HepG2 (cell line): ENCODE results near the gene SLC15A3. TPM values are rescaled to one million over a fixed set of nuclear protein-coding genes. Genes with fewer than 3 reads are reported as not detected.

Source experiments
- BCL3 ChIP-seq: sonication (generic); formaldehyde crosslinking; IDR thresholded peaks from 2 replicates; pipeline ENCODE4 v1.5.1; 2020; ENCODE audit warnings: mild to moderate bottlenecking, missing genetic modification reagents, moderate library complexity
- CENPBD1 ChIP-seq: sonication (generic); formaldehyde crosslinking; IDR thresholded peaks from 2 replicates; pipeline ENCODE4 v1.8.0; 2022; ENCODE audit warnings: missing genetic modification reagents, low read depth, mild to moderate bottlenecking, borderline replicate concordance
- CENPX ChIP-seq: sonication (generic); formaldehyde crosslinking; IDR thresholded peaks from 2 replicates; pipeline ENCODE4 v1.9.0; 2021; ENCODE audit warnings: mild to moderate bottlenecking, missing genetic modification reagents, moderate library complexity
- CHD4 ChIP-seq: fragments of 200-600 bp; sonication (generic); IDR thresholded peaks from 2 replicates; pipeline ENCODE4 v1.7.0; 2017; ENCODE audit warnings: mild to moderate bottlenecking, low read length, borderline replicate concordance
- CREB3 ChIP-seq: sonication (generic); formaldehyde crosslinking; IDR thresholded peaks from 2 replicates; pipeline ENCODE4 v1.5.0; 2020; ENCODE audit warnings: missing genetic modification reagents
- GFI1 ChIP-seq: sonication (generic); formaldehyde crosslinking; IDR thresholded peaks from 2 replicates; pipeline ENCODE4 v1.5.0; 2020; ENCODE audit warnings: missing genetic modification reagents, mild to moderate bottlenecking, borderline replicate concordance
- GPN1 ChIP-seq: sonication (generic); formaldehyde crosslinking; IDR thresholded peaks from 2 replicates; pipeline ENCODE4 v1.5.1; 2020; ENCODE audit warnings: missing genetic modification reagents, borderline replicate concordance
- HOXA9 ChIP-seq: sonication (generic); formaldehyde crosslinking; IDR thresholded peaks from 2 replicates; pipeline ENCODE4 v1.8.1; 2022; ENCODE audit warnings: missing genetic modification reagents, mild to moderate bottlenecking, moderate library complexity, borderline replicate concordance
- KLF13 ChIP-seq: sonication (generic); formaldehyde crosslinking; IDR thresholded peaks from 2 replicates; pipeline ENCODE4 v1.4.0; 2020; ENCODE audit warnings: mild to moderate bottlenecking, missing genetic modification reagents
- MIER2 ChIP-seq: IDR thresholded peaks from 2 replicates; pipeline ENCODE4 v1.6.1; 2016; ENCODE audit warnings: missing biosample characterization, missing genetic modification reagents
- RXRA ChIP-seq: sonication (generic); formaldehyde crosslinking; IDR thresholded peaks from 2 replicates; pipeline ENCODE4 v1.5.1; 2020; ENCODE audit warnings: missing genetic modification reagents
- SOX6 ChIP-seq, 2 experiments: fragments of 450-650 bp in 1 of 2; sonication (generic) in 1 of 2; formaldehyde crosslinking in 1 of 2; IDR thresholded peaks; 2 replicates each; pipeline versions ENCODE4 v1.4.0 to v1.6.1; 2017 to 2020; ENCODE audit warnings: antibody characterized with exemption in 1 of 2, mild to moderate bottlenecking in 1 of 2, missing genetic modification reagents in 1 of 2
- SRF ChIP-seq: IDR thresholded peaks from 2 replicates; pipeline ENCODE4 v1.6.1; 2011; ENCODE audit warnings: mild to moderate bottlenecking, low read depth, low read length, moderate library complexity
- ZFP91 ChIP-seq: sonication (generic); formaldehyde crosslinking; IDR thresholded peaks from 2 replicates; pipeline ENCODE4 v1.9.0; 2022; ENCODE audit warnings: missing genetic modification reagents, mild to moderate bottlenecking, borderline replicate concordance
- ZNF18 ChIP-seq: sonication (generic); formaldehyde crosslinking; IDR thresholded peaks from 2 replicates; pipeline ENCODE4 v1.8.0; 2022; ENCODE audit warnings: mild to moderate bottlenecking, missing genetic modification reagents; ENCODE audit not compliant: insufficient replicate concordance
- ZNF207 ChIP-seq: fragments of 450-650 bp; IDR thresholded peaks from 2 replicates; pipeline ENCODE4 v1.6.1; 2016; ENCODE audit warnings: antibody characterized with exemption, borderline replicate concordance
- ZNF292 ChIP-seq: sonication (generic); formaldehyde crosslinking; IDR thresholded peaks from 2 replicates; pipeline ENCODE4 v1.8.1; 2022; ENCODE audit warnings: mild to moderate bottlenecking, low read depth, missing genetic modification reagents, borderline replicate concordance
- ZNF34 ChIP-seq: sonication (generic); formaldehyde crosslinking; IDR thresholded peaks from 2 replicates; pipeline ENCODE4 v1.4.0; 2020; ENCODE audit warnings: mild to moderate bottlenecking, missing genetic modification reagents, borderline replicate concordance
- ZNF383 ChIP-seq: sonication (generic); formaldehyde crosslinking; IDR thresholded peaks from 2 replicates; pipeline ENCODE4 v1.4.0; 2020; ENCODE audit warnings: missing genetic modification reagents, mild to moderate bottlenecking, borderline replicate concordance
- ZNF674 ChIP-seq: sonication (generic); formaldehyde crosslinking; IDR thresholded peaks from 2 replicates; pipeline ENCODE4 v1.5.0; 2020; ENCODE audit warnings: low read depth, mild to moderate bottlenecking, missing genetic modification reagents
- ZNF713 ChIP-seq: sonication (generic); formaldehyde crosslinking; IDR thresholded peaks from 2 replicates; pipeline ENCODE4 v1.4.0; 2020; ENCODE audit warnings: mild to moderate bottlenecking, missing genetic modification reagents
- polyA plus RNA-seq, 8 experiments: library from polyadenylated mRNA; depleted of rRNA in 3 of 8; stranded (reverse) in 7 of 8; unstranded in 1 of 8; fragments of >200 nt; fragmentation: Illumina TruSeq in 4 of 8; extraction: Trizol in 4 of 8; gene quantifications; 2 replicates each; pipeline versions ENCODE4 v1.2.1 to v1.2.3, GENCODE V29; 2011 to 2016; ENCODE audit warnings: low read depth in 4 of 8, missing spikeins in 1 of 8, mixed read lengths in 1 of 8; ENCODE audit not compliant: insufficient read depth in 1 of 8
- total RNA-seq, 5 experiments: library from RNA; depleted of rRNA; stranded (reverse); fragments of >200 nt; fragmentation: Illumina TruSeq; extraction: Trizol; gene quantifications; 2 replicates each; pipeline ENCODE4 v1.2.3, GENCODE V29; 2016; ENCODE audit warnings: low read depth in 1 of 5

Gene SLC15A3
- total and polyA plus RNA-seq, 2 of the 13 experiments (the other 11 are each of a cell fraction or from before 2014, with no cell fraction given): 0.45 to 0.77 TPM

GRCh38 chr11:60913793-60914632 lies 38.0 kb downstream of the SLC15A3 start, which contains the start of gene TMEM109 (continued):
- TF ChIP-seq CENPBD1 (no peak), RXRA (CRISPR knock-in tag) (no peak; the same call in 1 of the 2 replicates), ZNF207 (no peak), ZNF713 (CRISPR knock-in tag) (no peak), CENPX (CRISPR knock-in tag) (no peak), CREB3 (CRISPR knock-in tag) (0 out of 2 replicates have a peak, but pooled peaks have one; percentile 51), GPN1 (CRISPR knock-in tag) (no peak), HOXA9 (CRISPR knock-in tag) (no peak), ZNF292 (CRISPR knock-in tag) (no peak), SRF (no peak), MIER2 (no peak), GFI1 (CRISPR knock-in tag) (no peak; the same call in 1 of the 2 replicates), ZFP91 (CRISPR knock-in tag) (peak; percentile 57; the same call in 1 of the 2 replicates), ZNF383 (CRISPR knock-in tag) (no peak), BCL3 (peak; percentile 65; the same call in 1 of the 2 replicates), ZNF674 (CRISPR knock-in tag) (no peak), CHD4 (no peak), ZNF18 (CRISPR knock-in tag) (no peak), ZNF34 (CRISPR knock-in tag) (no peak), KLF13 (CRISPR knock-in tag) (no peak), SOX6 (IDR thresholded peaks at IDR 0.05) (no peak), SOX6 (CRISPR knock-in tag; IDR thresholded peaks at IDR 0.05) (no peak)
